GM18861 (cell line): ENCODE measurements around the gene ASRGL1.

Source experiments
- ATAC-seq: cut with Tn5 transposase; IDR thresholded peaks from one replicate; pipeline ENCODE4 v1.9.1; 2021; ENCODE audit not compliant: unreplicated experiment

ASRGL1 gene

GRCh38 chr11:62411524-62411923 is 74.3 kb downstream of the ASRGL1 start:
- no peak for ATAC-seq

- ATAC-seq = no peak
Observed at GRCh38 chr11:62413060-62413696, 75.9 kb downstream of the ASRGL1 start.

- no peak for ATAC-seq
Observed at GRCh38 chr11:62416596-62416995, 79.3 kb downstream of the ASRGL1 start.

GRCh38 chr11:62418136-62418535 is 80.9 kb downstream of the ASRGL1 start:
- ATAC-seq = no peak

- ATAC-seq = no peak
Observed at GRCh38 chr11:62418733-62419132, 81.5 kb downstream of the ASRGL1 start, which contains the start of gene SCGB1A1. SCGB1A1 (plus strand) TSS chr11:62419033; CDS start chr11:62419096, 63 bp downstream.

- no peak for ATAC-seq
Observed at GRCh38 chr11:62419314-62419929, 82.2 kb downstream of the ASRGL1 start.

GRCh38 chr11:62419943-62420342 is 82.7 kb downstream of the ASRGL1 start:
- ATAC-seq = no peak

- ATAC-seq = no peak
Observed at GRCh38 chr11:62420882-62421281, 83.6 kb downstream of the ASRGL1 start.

GRCh38 chr11:62421996-62422395 is 84.7 kb downstream of the ASRGL1 start:
- ATAC-seq = no peak

- no peak for ATAC-seq
Observed at GRCh38 chr11:62423012-62423411, 85.8 kb downstream of the ASRGL1 start.

GRCh38 chr11:62427630-62428233 is 90.5 kb downstream of the ASRGL1 start:
- ATAC-seq = no peak

- ATAC-seq = no peak
Observed at GRCh38 chr11:62428871-62429560, 91.8 kb downstream of the ASRGL1 start.

GRCh38 chr11:62430425-62430824 is 93.2 kb downstream of the ASRGL1 start:
- no peak for ATAC-seq

GRCh38 chr11:62431171-62431901 is 94.1 kb downstream of the ASRGL1 start:
- ATAC-seq = no peak

- no peak for ATAC-seq
Observed at GRCh38 chr11:62432695-62433094, 95.4 kb downstream of the ASRGL1 start.

- no peak for ATAC-seq
Observed at GRCh38 chr11:62433141-62433903, 96.1 kb downstream of the ASRGL1 start.

- no peak for ATAC-seq
Observed at GRCh38 chr11:62433904-62434276, 96.6 kb downstream of the ASRGL1 start.

- ATAC-seq = no peak
Observed at GRCh38 chr11:62435846-62436660, 98.8 kb downstream of the ASRGL1 start.

- no peak for ATAC-seq
Observed at GRCh38 chr11:62437616-62438015, 100.4 kb downstream of the ASRGL1 start.

- ATAC-seq = no peak
Observed at GRCh38 chr11:62438641-62439040, 101.4 kb downstream of the ASRGL1 start.
